ENCODE results near the gene BCKDK. TPM values are rescaled to one million over a fixed set of nuclear protein-coding genes. Genes with fewer than 3 reads are reported as not detected.
A peak's percentile ranks its signal among the peaks of the same experiment; 100 is the strongest.

BCKDK gene
- total RNA-seq, 1 donor from 2014 or later: 50.9 TPM

DNA sequence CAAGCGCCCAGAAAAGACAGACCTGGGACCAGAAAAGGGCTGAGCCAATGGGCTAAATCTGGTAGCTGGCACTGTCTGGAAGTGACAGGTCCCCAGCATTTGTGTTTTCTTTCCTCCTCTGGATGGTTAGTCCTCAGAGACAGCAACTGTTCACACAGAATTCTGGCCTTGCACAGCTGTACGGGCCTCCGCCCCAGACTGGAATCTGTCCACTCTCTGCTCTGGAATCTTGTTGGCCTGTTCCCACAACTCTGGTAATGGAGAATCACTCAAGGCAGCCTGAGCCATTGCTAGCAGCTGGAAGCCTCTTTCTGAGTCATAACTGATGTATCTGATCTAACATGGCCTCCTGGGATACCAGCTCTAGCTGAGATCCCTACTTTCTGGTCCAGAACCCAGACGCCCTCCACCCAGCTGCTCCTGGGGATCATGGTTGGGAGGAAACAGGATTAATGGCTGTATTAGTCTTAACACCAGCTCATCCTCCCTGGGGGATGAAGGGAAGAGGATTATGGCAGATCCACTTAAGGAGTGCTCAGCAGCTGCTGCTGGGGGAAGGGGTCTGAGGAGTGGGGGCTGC, 43.2 kb upstream of the BCKDK start:
- no peaks in the 10 kb centered on the region for H3K36me3 ChIP-seq (ENCODE audit: control insufficient read depth, insufficient read depth, low read length)
- TF ChIP-seq, protein P1, sequence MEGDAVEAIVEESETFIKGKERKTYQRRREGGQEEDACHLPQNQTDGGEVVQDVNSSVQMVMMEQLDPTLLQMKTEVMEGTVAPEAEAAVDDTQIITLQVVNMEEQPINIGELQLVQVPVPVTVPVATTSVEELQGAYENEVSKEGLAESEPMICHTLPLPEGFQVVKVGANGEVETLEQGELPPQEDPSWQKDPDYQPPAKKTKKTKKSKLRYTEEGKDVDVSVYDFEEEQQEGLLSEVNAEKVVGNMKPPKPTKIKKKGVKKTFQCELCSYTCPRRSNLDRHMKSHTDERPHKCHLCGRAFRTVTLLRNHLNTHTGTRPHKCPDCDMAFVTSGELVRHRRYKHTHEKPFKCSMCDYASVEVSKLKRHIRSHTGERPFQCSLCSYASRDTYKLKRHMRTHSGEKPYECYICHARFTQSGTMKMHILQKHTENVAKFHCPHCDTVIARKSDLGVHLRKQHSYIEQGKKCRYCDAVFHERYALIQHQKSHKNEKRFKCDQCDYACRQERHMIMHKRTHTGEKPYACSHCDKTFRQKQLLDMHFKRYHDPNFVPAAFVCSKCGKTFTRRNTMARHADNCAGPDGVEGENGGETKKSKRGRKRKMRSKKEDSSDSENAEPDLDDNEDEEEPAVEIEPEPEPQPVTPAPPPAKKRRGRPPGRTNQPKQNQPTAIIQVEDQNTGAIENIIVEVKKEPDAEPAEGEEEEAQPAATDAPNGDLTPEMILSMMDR (IDR thresholded peaks at IDR 0.05; ENCODE audit: insufficient read depth, low read length, poor library complexity, severe bottlenecking): no peak
- no peak for DNase-seq (ENCODE audit: low read depth)
- H3K27me3 ChIP-seq (ENCODE audit: control insufficient read depth, insufficient read depth, low read length): no peaks in the 10 kb centered on the region
- H3K4me3 ChIP-seq (ENCODE audit: low read depth, low read length): no peak overlapping the region

DNA sequence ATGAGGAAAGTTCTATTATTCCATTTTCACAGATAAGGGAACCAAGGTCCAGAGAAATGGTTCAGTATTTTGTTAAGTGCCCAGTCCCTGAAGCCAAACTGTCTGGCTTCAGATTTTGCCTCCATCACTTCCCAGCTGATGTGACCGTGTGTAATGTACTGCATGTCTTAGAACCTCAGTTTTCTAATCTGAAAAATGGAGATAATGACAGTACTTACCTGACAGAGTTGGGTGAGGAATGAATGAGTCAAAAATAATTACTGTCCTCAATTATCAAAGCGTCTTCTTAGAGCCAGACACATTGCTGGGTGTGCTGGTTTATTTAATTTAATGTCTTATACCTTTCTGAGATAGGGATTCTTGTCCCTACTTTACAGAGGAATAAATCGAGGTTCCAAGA, 40.8 kb upstream of the BCKDK start:
- TF ChIP-seq, protein P1 (IDR thresholded peaks at IDR 0.05; ENCODE audit: insufficient read depth, low read length, poor library complexity, severe bottlenecking): no peak
- no peaks in the 10 kb centered on the region for H3K27me3 ChIP-seq (ENCODE audit: control insufficient read depth, insufficient read depth, low read length)
- no peak overlapping the region for H3K4me3 ChIP-seq (ENCODE audit: low read depth, low read length)
- DNase-seq (ENCODE audit: low read depth): no peak
- no peaks in the 10 kb centered on the region for H3K36me3 ChIP-seq (ENCODE audit: control insufficient read depth, insufficient read depth, low read length)

DNA sequence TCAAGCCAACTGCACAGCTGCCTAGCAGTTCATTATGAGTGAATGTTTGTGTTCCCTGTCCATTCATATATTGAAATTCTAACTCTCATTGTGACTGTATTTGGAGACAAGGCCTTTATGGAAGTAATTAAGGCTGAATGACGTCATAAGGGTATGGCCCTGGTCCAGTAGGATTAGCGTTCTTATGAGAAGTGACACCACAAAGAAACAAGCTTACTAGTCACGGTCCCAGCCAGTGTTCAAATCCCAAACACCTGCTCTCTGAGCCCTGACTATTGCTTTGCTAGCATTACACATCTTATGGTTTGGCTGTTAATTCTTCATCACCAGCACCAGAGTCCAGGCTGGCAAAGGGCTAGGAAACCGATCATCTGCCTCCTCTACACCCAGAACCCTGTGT, 36.3 kb upstream of the BCKDK start:
- Histone ChIP-seq H3K27me3 (ENCODE audit: control insufficient read depth, insufficient read depth, low read length) (no peaks in the 10 kb centered on the region), H3K36me3 (ENCODE audit: control insufficient read depth, insufficient read depth, low read length) (peaks cover 2% of the 10 kb centered on the region), H3K4me3 (ENCODE audit: low read depth, low read length) (peak overlapping the region; percentile 90)
- DNase-seq (ENCODE audit: low read depth): no peak
- TF ChIP-seq, protein P1 (IDR thresholded peaks at IDR 0.05; ENCODE audit: insufficient read depth, low read length, poor library complexity, severe bottlenecking): no peak

DNA sequence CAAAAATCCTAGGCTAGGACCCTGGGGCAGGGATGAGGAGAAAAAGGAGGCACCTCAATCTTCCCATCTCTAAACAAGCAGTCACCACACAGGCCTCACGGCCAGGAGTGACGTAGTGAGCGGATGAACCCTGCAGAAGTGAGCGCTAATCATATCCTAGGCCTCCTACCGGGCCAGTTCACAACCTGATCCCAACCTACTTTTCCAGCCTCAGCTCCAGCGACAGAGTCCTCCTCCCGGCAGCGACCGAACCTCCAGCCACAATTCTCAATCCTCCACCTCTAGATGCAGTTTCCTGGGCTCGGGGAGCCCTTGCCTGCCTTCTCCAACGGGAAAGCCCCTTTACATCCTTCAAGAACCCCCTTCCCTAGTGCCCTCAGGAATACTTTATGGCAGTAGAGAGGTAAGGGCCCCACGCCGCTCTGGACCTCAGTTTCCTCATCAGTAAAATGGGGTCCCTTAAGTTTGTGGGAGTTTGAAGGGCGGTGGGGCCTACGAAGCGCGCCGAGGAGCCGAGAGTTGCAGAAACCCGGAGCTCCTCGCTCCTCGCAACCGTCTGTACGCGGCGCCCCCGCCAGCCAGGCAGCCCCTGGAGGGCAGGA, 35.5 kb upstream of the BCKDK start:
- TF ChIP-seq, protein P1 (IDR thresholded peaks at IDR 0.05; ENCODE audit: insufficient read depth, low read length, poor library complexity, severe bottlenecking): no peak
- H3K27me3 ChIP-seq (ENCODE audit: control insufficient read depth, insufficient read depth, low read length): no peaks in the 10 kb centered on the region
- peaks cover 2% of the 10 kb centered on the region for H3K36me3 ChIP-seq (ENCODE audit: control insufficient read depth, insufficient read depth, low read length)
- peak overlapping the region; percentile 90 for H3K4me3 ChIP-seq (ENCODE audit: low read depth, low read length)
- no peak for DNase-seq (ENCODE audit: low read depth)

DNA sequence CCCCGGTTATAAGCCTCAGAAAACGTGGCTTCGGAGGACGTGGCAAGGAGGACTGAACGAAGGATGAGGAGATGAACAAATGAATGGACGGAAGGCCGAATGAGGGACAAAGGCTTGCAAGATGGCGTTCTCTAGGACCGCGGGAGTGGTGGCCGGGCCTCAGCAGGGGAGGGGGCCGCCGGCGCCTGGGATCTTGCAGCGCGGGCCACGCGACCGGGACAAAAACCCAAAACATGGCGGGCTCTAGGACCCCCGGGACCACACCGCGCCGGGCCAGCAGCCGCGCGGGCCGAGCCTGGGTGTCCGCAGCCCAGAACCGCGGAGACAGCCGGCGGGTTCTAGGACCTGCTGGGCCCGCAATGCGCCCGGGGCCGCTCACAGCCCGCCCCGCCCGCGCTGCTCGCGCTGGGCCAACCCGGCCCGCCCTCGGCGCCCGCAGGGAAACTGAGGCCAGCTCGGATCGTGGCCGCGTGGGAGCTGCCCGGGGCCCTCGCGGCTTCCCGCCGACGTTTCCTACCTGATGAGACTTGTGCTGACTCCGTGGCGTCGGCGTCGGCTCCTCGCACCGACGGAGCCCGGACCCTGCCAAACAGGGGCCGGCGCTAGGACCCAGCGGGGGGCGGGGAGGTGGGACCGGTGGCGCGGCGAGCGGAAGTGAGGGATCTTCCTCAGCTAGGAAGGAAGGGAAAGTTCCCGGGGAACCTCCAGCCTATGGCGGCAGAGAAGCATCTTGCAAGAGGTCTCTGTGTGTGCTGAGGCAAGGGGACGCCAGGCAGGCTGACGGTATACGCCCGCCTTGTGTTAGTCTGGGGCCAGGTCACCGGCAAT, 34.8 kb upstream of the BCKDK start:
- Histone ChIP-seq H3K36me3 (ENCODE audit: control insufficient read depth, insufficient read depth, low read length) (peaks cover 3% of the 10 kb centered on the region), H3K27me3 (ENCODE audit: control insufficient read depth, insufficient read depth, low read length) (no peaks in the 10 kb centered on the region), H3K4me3 (ENCODE audit: low read depth, low read length) (peak overlapping the region; percentile 90)
- TF ChIP-seq, protein P1 (IDR thresholded peaks at IDR 0.05; ENCODE audit: insufficient read depth, low read length, poor library complexity, severe bottlenecking): no peak
- no peak for DNase-seq (ENCODE audit: low read depth)

Data from kidney epithelial cell (primary cell).